Stimulated activated CD4-positive, alpha-beta T cell treated with anti-CD3 and anti-CD28 coated beads, Interleukin-12 subunit alpha, Interleukin-12 subunit beta, amount 100 ng/mL, for 24 hours (primary cell): ENCODE results near the gene GPR39.

Experiments used
- DNase-seq, 2 experiments: peaks; one replicate each; pipeline ENCODE4 v3.0.0-alpha.2; 2020; ENCODE audit warnings: low read depth in 2 of 2

Gene GPR39

GRCh38 chr2:132412021-132412420 is 4.6 kb upstream of the GPR39 start:
- no peak for DNase-seq

- DNase-seq: no peak
Measured at GRCh38 chr2:132414081-132414480, 2.5 kb upstream of the GPR39 start.

GRCh38 chr2:132415256-132415914 is 1.2 kb upstream of the GPR39 start:
- DNase-seq: no peak

- no peak for DNase-seq
Measured at GRCh38 chr2:132415915-132416722, 486 bp upstream of the GPR39 start.

GRCh38 chr2:132417430-132418035 is 928 bp downstream of the GPR39 start:
- no peak for DNase-seq

GRCh38 chr2:132419235-132419634 is 2.6 kb downstream of the GPR39 start:
- DNase-seq: no peak

GRCh38 chr2:132419941-132420340 is 3.3 kb downstream of the GPR39 start:
- no peak for DNase-seq

- no peak for DNase-seq
Measured at GRCh38 chr2:132420816-132421805, 4.5 kb downstream of the GPR39 start.

- no peak for DNase-seq
Measured at GRCh38 chr2:132422736-132423135, 6.1 kb downstream of the GPR39 start.

- DNase-seq: no peak
Measured at GRCh38 chr2:132424526-132425121, 8.0 kb downstream of the GPR39 start.

- DNase-seq: no peak
Measured at GRCh38 chr2:132426033-132426432, 9.4 kb downstream of the GPR39 start.

- no peak for DNase-seq
Measured at GRCh38 chr2:132426656-132427055, 10.1 kb downstream of the GPR39 start.

- no peak for DNase-seq
Measured at GRCh38 chr2:132429351-132429750, 12.7 kb downstream of the GPR39 start.

GRCh38 chr2:132429941-132430573 is 13.5 kb downstream of the GPR39 start:
- no peak for DNase-seq

GRCh38 chr2:132430895-132431294 is 14.3 kb downstream of the GPR39 start:
- no peak for DNase-seq

- DNase-seq: no peak
Measured at GRCh38 chr2:132437852-132438669, 21.5 kb downstream of the GPR39 start.

GRCh38 chr2:132438691-132439090 is 22.1 kb downstream of the GPR39 start:
- no peak for DNase-seq

GRCh38 chr2:132439703-132440398 is 23.2 kb downstream of the GPR39 start:
- DNase-seq: no peak

GRCh38 chr2:132441051-132441450 is 24.4 kb downstream of the GPR39 start:
- DNase-seq: no peak
